ENCODE data around the gene JARID2.

JARID2 gene

GRCh38 chr6:15475872-15476271, 230.0 kb downstream of the JARID2 start:
- H3K4me3 ChIP-seq (ENCODE audit: low read length) = no peak overlapping the region
- H3K27me3 ChIP-seq (replicated peaks; ENCODE audit: insufficient read depth, low read length) = no peaks in the 10 kb centered on the region
- TF ChIP-seq EZH2phosphoT487 (IDR thresholded peaks at IDR 0.05; ENCODE audit: low read length) (no peak), CTCF (IDR thresholded peaks at IDR 0.05; ENCODE audit: low read length) (no peak), EZH2 (optimal IDR thresholded peaks at IDR 0.05; ENCODE audit: low read depth, low read length) (no peak)
- no peaks in the 10 kb centered on the region for H3K9me2 ChIP-seq (replicated peaks; ENCODE audit: insufficient read depth, low read length)
- peaks cover 17% of the 10 kb centered on the region; the same call in 1 of the 2 replicates for H3K4me1 ChIP-seq (ENCODE audit: low read length)
- H2AFZ ChIP-seq (ENCODE audit: low read length) = no peak overlapping the region
- H3K36me3 ChIP-seq (replicated peaks; ENCODE audit: insufficient read depth, low read length) = no peaks in the 10 kb centered on the region
- DNase-seq = no peak
- no peak overlapping the region for H3K9ac ChIP-seq (ENCODE audit: low read length)
- H3K9me3 ChIP-seq (replicated peaks; ENCODE audit: insufficient read depth, low read length) = no peaks in the 10 kb centered on the region
- H4K20me1 ChIP-seq (ENCODE audit: insufficient read depth, low read length) = no peaks in the 10 kb centered on the region
- no peak overlapping the region for H3K4me2 ChIP-seq (ENCODE audit: low read depth, low read length)
- peaks cover 36% of the 10 kb centered on the region for H3K79me2 ChIP-seq (ENCODE audit: low read length)
- peak overlapping the region; percentile 57; the same call in 1 of the 2 replicates for H3K27ac ChIP-seq (ENCODE audit: low read length)
- 0 out of 2 replicates have a peak, but pooled peaks cover 5% of the 10 kb centered on the region for H3F3A ChIP-seq (ENCODE audit: insufficient read depth, low read length)

GRCh38 chr6:15476631-15477380, 230.9 kb downstream of the JARID2 start:
- Histone ChIP-seq H4K20me1 (ENCODE audit: insufficient read depth, low read length) (no peaks in the 10 kb centered on the region), H3K4me2 (ENCODE audit: low read depth, low read length) (peak overlapping the region; percentile 1; the same call in 1 of the 2 replicates), H3K27ac (ENCODE audit: low read length) (no peak overlapping the region), H3K4me3 (ENCODE audit: low read length) (no peak overlapping the region), H3K36me3 (replicated peaks; ENCODE audit: insufficient read depth, low read length) (no peaks in the 10 kb centered on the region), H3K79me2 (ENCODE audit: low read length) (peaks cover 33% of the 10 kb centered on the region), H3K9me3 (replicated peaks; ENCODE audit: insufficient read depth, low read length) (no peaks in the 10 kb centered on the region), H3K4me1 (ENCODE audit: low read length) (peaks cover 24% of the 10 kb centered on the region), H3K27me3 (replicated peaks; ENCODE audit: insufficient read depth, low read length) (no peaks in the 10 kb centered on the region), H3K9ac (ENCODE audit: low read length) (no peak overlapping the region), H3F3A (ENCODE audit: insufficient read depth, low read length) (peaks cover 8% of the 10 kb centered on the region; the same call in 1 of the 2 replicates), H3K9me2 (replicated peaks; ENCODE audit: insufficient read depth, low read length) (no peaks in the 10 kb centered on the region), H2AFZ (ENCODE audit: low read length) (no peak overlapping the region)
- TF ChIP-seq EZH2 (optimal IDR thresholded peaks at IDR 0.05; ENCODE audit: low read depth, low read length) (no peak), CTCF (IDR thresholded peaks at IDR 0.05; ENCODE audit: low read length) (no peak), EZH2phosphoT487 (IDR thresholded peaks at IDR 0.05; ENCODE audit: low read length) (no peak)
- no peak for DNase-seq

GRCh38 chr6:15477746-15478145, 231.9 kb downstream of the JARID2 start:
- Histone ChIP-seq H3K79me2 (ENCODE audit: low read length) (peaks cover 37% of the 10 kb centered on the region), H3K4me3 (ENCODE audit: low read length) (no peak overlapping the region), H3K4me1 (ENCODE audit: low read length) (peaks cover 31% of the 10 kb centered on the region), H3K9me3 (replicated peaks; ENCODE audit: insufficient read depth, low read length) (no peaks in the 10 kb centered on the region), H3K4me2 (ENCODE audit: low read depth, low read length) (no peak overlapping the region), H3F3A (ENCODE audit: insufficient read depth, low read length) (peaks cover 13% of the 10 kb centered on the region), H3K27me3 (replicated peaks; ENCODE audit: insufficient read depth, low read length) (no peaks in the 10 kb centered on the region), H3K27ac (ENCODE audit: low read length) (no peak overlapping the region), H3K9me2 (replicated peaks; ENCODE audit: insufficient read depth, low read length) (no peaks in the 10 kb centered on the region), H3K9ac (ENCODE audit: low read length) (no peak overlapping the region), H2AFZ (ENCODE audit: low read length) (no peak overlapping the region), H3K36me3 (replicated peaks; ENCODE audit: insufficient read depth, low read length) (no peaks in the 10 kb centered on the region), H4K20me1 (ENCODE audit: insufficient read depth, low read length) (no peaks in the 10 kb centered on the region)
- DNase-seq = no peak
- TF ChIP-seq EZH2 (optimal IDR thresholded peaks at IDR 0.05; ENCODE audit: low read depth, low read length) (no peak), EZH2phosphoT487 (IDR thresholded peaks at IDR 0.05; ENCODE audit: low read length) (no peak), CTCF (IDR thresholded peaks at IDR 0.05; ENCODE audit: low read length) (no peak)
